MM.1S (cell line): Measurements from ENCODE around the gene ARHGAP32.

Source experiments
- DNase-seq: peaks from one replicate; pipeline ENCODE4 v3.0.0-alpha.2; 2015
- H2AFZ ChIP-seq: fragments of 300-600 bp; sonication (generic); 2 replicates; pipeline ENCODE4 v1.6.0; 2016; ENCODE audit warnings: antibody characterized with exemption, low read length
- H3F3A ChIP-seq: fragments of 300-600 bp; sonication (generic); 2 replicates; pipeline ENCODE4 v1.6.1; 2016; ENCODE audit warnings: mild to moderate bottlenecking, antibody characterized with exemption, low read length, moderate library complexity, mixed read lengths; ENCODE audit not compliant: insufficient read depth
- H3K27ac ChIP-seq: fragments of 300-600 bp; sonication (generic); 2 replicates; pipeline ENCODE4 v1.5.1; 2016; ENCODE audit warnings: mild to moderate bottlenecking, low read length
- H3K27me3 ChIP-seq: fragments of 300-600 bp; sonication (generic); replicated peaks from 2 replicates; pipeline ENCODE4 v1.6.0; 2016; ENCODE audit warnings: low read length; ENCODE audit not compliant: insufficient read depth
- H3K36me3 ChIP-seq: fragments of 300-600 bp; sonication (generic); replicated peaks from 2 replicates; pipeline ENCODE4 v1.6.1; 2016; ENCODE audit warnings: mild to moderate bottlenecking, low read length, mixed read lengths; ENCODE audit not compliant: insufficient read depth
- H3K4me1 ChIP-seq: fragments of 300-600 bp; sonication (generic); 2 replicates; pipeline ENCODE4 v1.6.1; 2016; ENCODE audit warnings: low read length, mixed read lengths
- H3K4me2 ChIP-seq: fragments of 300-600 bp; sonication (generic); 2 replicates; pipeline ENCODE4 v1.6.0; 2016; ENCODE audit warnings: low read depth, low read length
- H3K4me3 ChIP-seq: fragments of 300-600 bp; sonication (generic); 2 replicates; pipeline ENCODE4 v1.5.1; 2016; ENCODE audit warnings: low read length, mixed read lengths
- H3K79me2 ChIP-seq: fragments of 300-600 bp; sonication (generic); 2 replicates; pipeline ENCODE4 v1.6.1; 2016; ENCODE audit warnings: mixed run types, low read length, mixed read lengths
- H3K9ac ChIP-seq: fragments of 300-600 bp; sonication (generic); 2 replicates; pipeline ENCODE4 v1.6.1; 2016; ENCODE audit warnings: low read length, mixed read lengths
- H3K9me2 ChIP-seq: fragments of 300-600 bp; sonication (generic); replicated peaks from 2 replicates; pipeline ENCODE4 v1.6.1; 2016; ENCODE audit warnings: mild to moderate bottlenecking, low read length, mixed read lengths; ENCODE audit not compliant: insufficient read depth
- H3K9me3 ChIP-seq: fragments of 300-600 bp; sonication (generic); replicated peaks from 2 replicates; pipeline ENCODE4 v1.6.1; 2016; ENCODE audit warnings: mild to moderate bottlenecking, low read length, mixed read lengths; ENCODE audit not compliant: insufficient read depth
- H4K20me1 ChIP-seq: fragments of 300-600 bp; sonication (generic); 2 replicates; pipeline ENCODE4 v1.6.1; 2016; ENCODE audit warnings: mild to moderate bottlenecking, low read length, moderate library complexity, mixed read lengths; ENCODE audit not compliant: insufficient read depth
- CTCF ChIP-seq: fragments of 300-600 bp; sonication (generic); IDR thresholded peaks from 2 replicates; pipeline ENCODE4 v1.5.1; 2016; ENCODE audit warnings: antibody characterized with exemption, low read length, mixed read lengths
- EZH2 ChIP-seq: fragments of 300-600 bp; sonication (generic); optimal IDR thresholded peaks from 2 replicates; pipeline ENCODE3; 2017; ENCODE audit warnings: low read depth, mild to moderate bottlenecking, antibody characterized with exemption, low read length, mixed read lengths
- EZH2phosphoT487 ChIP-seq: fragments of 300-600 bp; sonication (generic); IDR thresholded peaks from 2 replicates; pipeline ENCODE4 v1.6.1; 2018; ENCODE audit warnings: antibody characterized with exemption, low read length

ARHGAP32 gene

GRCh38 chr11:128965485-128965884 is 226.6 kb downstream of the ARHGAP32 start:
- H3K4me3 ChIP-seq, result peak overlapping the region; percentile 3; the same call in 1 of the 2 replicates
- H3K9ac ChIP-seq, result no peak overlapping the region; the same call in 1 of the 2 replicates
- no peaks in the 10 kb centered on the region for H4K20me1 ChIP-seq
- H3K9me2 ChIP-seq, result no peaks in the 10 kb centered on the region
- no peak overlapping the region for H3K27ac ChIP-seq
- peak overlapping the region; percentile 38 for H3K4me2 ChIP-seq
- H3K79me2 ChIP-seq, result no peaks in the 10 kb centered on the region
- no peak for TF ChIP-seq EZH2
- TF ChIP-seq EZH2phosphoT487, result no peak
- no peak for TF ChIP-seq CTCF
- H3K27me3 ChIP-seq, result no peaks in the 10 kb centered on the region
- H3K9me3 ChIP-seq, result no peaks in the 10 kb centered on the region
- no peaks in the 10 kb centered on the region for H3K36me3 ChIP-seq
- peak overlapping the region; percentile 3 for H2AFZ ChIP-seq
- peak; percentile 69 for DNase-seq
- H3F3A ChIP-seq, result peaks cover 9% of the 10 kb centered on the region; the same call in 1 of the 2 replicates
- H3K4me1 ChIP-seq, result peaks cover 26% of the 10 kb centered on the region

GRCh38 chr11:128964463-128964930 is 227.6 kb downstream of the ARHGAP32 start:
- Histone ChIP-seq H3K4me1 (peaks cover 26% of the 10 kb centered on the region), H3K9me3 (no peaks in the 10 kb centered on the region), H3K79me2 (no peaks in the 10 kb centered on the region), H3K4me3 (no peak overlapping the region), H3K36me3 (no peaks in the 10 kb centered on the region), H3K9ac (no peak overlapping the region), H3K9me2 (no peaks in the 10 kb centered on the region), H2AFZ (no peak overlapping the region), H3K4me2 (no peak overlapping the region), H4K20me1 (no peaks in the 10 kb centered on the region), H3K27ac (no peak overlapping the region), H3F3A (peaks cover 9% of the 10 kb centered on the region; the same call in 1 of the 2 replicates), H3K27me3 (no peaks in the 10 kb centered on the region)
- DNase-seq, result no peak
- no peak for TF ChIP-seq CTCF
- TF ChIP-seq EZH2, result no peak
- TF ChIP-seq EZH2phosphoT487, result no peak

GRCh38 chr11:128963744-128964325 is 228.3 kb downstream of the ARHGAP32 start:
- no peaks in the 10 kb centered on the region for H3K9me2 ChIP-seq
- H3K4me2 ChIP-seq, result peak overlapping the region; percentile 48; the same call in 1 of the 2 replicates
- TF ChIP-seq EZH2 (no peak), CTCF (no peak), EZH2phosphoT487 (no peak)
- H3K27ac ChIP-seq, result peak overlapping the region; percentile 25; the same call in 1 of the 2 replicates
- DNase-seq, result no peak
- no peaks in the 10 kb centered on the region for H3K9me3 ChIP-seq
- H3F3A ChIP-seq, result peaks cover 9% of the 10 kb centered on the region; the same call in 1 of the 2 replicates
- H2AFZ ChIP-seq, result peak overlapping the region; percentile 20; the same call in 1 of the 2 replicates
- H3K36me3 ChIP-seq, result no peaks in the 10 kb centered on the region
- 0 out of 2 replicates have a peak overlapping the region, but pooled peaks have one; percentile 24 for H3K4me3 ChIP-seq
- no peak overlapping the region for H3K9ac ChIP-seq
- H3K4me1 ChIP-seq, result peaks cover 26% of the 10 kb centered on the region
- no peaks in the 10 kb centered on the region for H4K20me1 ChIP-seq
- no peaks in the 10 kb centered on the region for H3K27me3 ChIP-seq
- H3K79me2 ChIP-seq, result no peaks in the 10 kb centered on the region
